HK-2 (cell line): Measurements from ENCODE around the gene FAM241B.

Experiments used
- DNase-seq: peaks from one replicate; pipeline ENCODE4 v3.0.0-alpha.2; 2018; ENCODE audit not compliant: unreplicated experiment

The FAM241B gene

DNA sequence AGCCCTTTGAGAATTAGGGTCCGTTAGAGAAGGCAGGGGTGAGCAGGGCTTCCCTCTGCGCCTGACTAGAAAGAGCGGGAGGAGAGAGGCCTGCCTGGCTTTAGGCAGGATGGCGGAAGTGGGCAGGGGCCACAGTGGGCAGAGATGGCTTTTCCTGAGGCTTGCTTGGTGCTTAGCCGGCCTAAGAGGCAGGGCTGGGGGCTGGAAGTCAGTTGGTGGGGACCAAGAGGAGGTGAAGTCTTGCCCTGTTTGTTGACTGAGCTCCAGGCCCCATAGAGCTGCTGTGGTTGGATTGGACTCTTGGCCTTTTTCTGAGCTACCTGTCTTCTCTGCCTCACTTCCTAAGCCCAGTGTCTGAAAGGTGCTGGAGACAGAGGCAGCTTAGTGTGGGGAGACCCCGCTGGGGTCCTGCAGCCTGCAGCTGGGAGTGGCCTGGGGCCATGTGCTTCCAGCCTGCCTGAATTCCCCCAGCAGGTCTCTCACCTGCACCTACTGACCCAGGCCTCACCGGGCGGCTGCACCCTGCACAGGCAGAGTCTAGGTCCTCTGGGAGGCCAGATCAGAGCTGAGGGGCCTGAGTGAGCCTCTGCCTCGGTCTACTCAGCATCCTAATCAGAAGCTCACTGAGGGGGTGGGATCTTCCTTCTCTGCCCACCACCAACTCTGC lies 4.8 kb downstream of the FAM241B start:
- no peak for DNase-seq

GRCh38 chr10:69635428-69636272 lies 5.6 kb downstream of the FAM241B start:
- no peak for DNase-seq

DNA sequence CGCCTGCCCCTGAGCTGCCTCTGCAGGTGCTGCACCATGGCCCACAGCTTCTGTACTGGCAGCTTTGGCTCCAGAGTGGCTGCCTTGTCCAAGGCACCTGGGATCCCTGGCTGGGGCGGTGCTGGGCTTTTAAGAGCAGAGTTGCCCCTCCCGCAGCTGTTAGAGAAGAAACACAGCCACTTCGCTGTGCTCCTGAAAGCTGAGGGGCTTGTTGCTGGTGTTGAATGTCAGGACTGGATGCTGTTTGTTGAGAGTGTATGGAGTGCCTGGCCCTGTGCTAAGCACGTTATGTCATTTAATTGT lies 6.2 kb downstream of the FAM241B start:
- DNase-seq: no peak

DNA sequence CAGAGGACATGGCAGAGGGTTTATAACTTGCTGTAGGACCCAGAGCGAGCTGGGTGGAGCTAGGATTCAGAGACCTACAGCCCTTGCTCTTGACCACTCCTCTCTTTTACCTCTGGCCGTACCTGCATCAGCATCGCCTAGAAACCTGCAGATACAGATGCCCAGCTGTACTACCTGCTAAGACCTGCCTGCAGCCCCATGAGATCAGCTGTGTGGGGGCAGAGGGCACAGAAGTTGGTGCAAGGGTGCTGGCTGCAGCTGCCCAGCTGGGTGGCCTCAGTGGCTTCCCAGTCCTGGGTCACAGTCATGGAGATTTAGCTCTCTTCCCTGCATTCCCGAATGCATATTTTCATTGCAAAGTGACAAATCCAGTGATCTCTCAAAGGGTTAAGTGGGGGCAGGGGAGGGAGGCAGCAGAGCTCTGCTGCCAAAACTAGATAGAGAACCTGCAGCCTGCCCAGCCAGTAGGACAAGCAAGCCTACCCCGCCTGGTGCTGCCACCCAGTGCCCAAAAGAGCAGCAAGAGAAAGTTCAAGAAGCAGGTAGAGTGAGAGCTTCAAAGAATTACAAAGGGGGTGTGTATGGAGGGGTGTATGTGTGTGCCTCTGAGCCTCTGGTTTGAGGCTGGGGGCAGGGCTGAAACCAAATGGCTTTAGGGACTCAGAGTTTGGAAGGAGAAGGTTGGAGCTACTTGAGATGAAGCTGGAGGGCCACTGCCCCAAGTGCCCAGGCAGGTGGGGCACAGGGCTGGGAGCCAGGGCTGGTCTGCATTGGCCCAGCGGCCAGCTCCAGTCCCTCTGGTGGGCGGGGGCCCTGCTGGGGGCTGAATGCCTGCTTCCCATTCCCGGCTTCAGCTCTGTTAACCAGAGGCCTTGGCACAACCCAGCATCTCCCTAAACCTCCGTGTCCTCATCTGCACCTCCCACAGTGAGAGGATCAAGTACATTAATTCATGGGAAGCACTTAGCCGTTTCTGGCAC lies 6.9 kb downstream of the FAM241B start:
- DNase-seq: peak; percentile 30

DNA sequence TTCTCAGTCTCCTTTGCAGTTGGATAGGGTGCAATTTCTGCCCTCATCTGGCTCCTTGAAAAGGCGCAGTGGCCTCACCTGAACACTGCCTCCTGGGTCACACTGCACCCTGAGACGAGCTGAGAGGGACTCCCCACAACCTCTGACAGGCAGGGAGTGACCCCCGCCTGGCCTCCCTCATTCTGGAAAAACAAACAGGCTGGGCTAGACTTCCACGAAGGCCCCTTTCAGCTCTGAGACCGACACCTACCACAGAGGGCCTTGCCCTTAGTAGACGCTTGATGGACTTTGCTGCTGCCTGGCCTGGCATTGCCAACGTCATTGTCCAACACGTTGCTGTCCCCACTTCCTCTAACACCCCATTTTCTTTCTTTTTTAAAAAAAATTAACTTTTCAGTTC lies 8.6 kb downstream of the FAM241B start:
- no peak for DNase-seq

- DNase-seq: peak; percentile 67
Observed at GRCh38 chr10:69639291-69640195, 9.5 kb downstream of the FAM241B start.

GRCh38 chr10:69640196-69640980 lies 10.3 kb downstream of the FAM241B start:
- DNase-seq: no peak

- peak; percentile 25 for DNase-seq
Observed at GRCh38 chr10:69641261-69641980, 11.4 kb downstream of the FAM241B start.

- DNase-seq: no peak
Observed at GRCh38 chr10:69642747-69643146, 12.7 kb downstream of the FAM241B start.

DNA sequence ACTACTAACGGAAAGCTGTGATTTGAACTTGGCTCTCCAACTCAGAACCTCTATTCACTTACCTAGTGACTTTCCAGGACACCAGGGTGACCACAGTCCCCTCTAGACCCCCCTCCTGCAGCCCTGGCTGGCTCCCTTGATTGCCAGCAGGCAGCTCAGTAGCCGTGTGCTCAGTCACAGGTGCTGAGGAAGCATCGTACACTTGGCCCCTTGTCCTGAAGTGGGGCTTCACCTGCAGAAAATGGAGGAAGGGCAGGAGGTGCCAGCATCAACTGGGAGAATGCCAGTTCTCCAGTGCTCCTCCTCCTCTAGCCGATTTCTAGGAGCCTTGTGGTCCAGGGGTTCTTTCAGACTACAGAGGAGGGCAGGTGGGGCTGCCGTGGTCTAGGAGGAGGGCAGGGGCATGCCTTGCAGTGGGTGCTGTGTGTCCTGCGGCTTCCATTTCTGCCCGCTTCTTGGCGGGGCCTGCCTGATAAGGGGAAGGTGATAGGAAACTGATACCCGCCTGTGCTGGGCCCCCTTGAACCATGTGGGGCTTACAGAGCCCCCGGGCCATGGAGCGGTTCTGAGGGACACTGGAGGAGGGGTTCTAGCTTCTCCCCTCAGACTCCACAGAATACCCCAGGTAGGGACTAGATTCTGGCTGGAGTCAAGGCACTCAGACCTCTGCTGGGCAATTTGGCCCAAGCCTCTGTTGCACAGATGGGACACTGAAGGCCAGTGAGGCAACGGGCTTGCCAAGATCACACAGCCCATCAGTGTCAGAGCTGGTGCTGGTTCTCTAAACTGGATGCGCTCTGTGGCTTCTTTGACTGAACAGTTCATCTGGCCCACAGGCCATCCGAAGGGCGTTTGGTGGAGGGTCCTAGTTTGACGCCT lies 14.0 kb downstream of the FAM241B start:
- DNase-seq: no peak

DNA sequence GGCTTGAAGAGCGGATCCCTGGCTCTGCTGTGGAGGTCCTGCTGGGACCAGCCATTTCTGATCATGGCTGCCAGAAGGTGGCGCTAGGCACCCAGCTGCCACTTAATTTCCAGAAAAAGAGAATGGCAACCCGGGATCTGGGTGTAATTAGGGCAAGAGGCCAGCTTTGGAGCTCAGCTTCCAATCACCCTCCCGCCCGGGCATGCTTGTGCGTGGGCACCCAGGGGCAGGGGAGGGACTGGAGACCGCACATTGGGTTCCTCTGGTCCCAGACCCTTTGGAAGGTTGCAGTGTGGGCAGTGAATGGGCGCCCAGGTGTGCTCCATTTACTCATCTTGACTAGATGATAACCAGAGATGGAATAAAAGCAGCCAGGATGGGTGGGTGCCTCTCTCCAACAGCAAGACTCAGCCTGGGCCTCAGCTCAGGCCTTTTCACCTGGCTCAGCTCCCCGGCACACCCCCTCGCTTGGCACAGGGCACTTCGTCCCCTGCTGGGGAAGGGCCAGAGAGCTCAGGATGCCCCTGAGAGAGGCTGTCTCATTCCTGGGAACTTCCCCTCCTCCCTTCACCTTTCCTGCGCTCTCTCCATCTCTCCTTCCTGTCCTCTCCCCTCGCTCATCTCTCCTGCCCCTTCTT lies 14.7 kb downstream of the FAM241B start:
- DNase-seq: peak; percentile 66

DNA sequence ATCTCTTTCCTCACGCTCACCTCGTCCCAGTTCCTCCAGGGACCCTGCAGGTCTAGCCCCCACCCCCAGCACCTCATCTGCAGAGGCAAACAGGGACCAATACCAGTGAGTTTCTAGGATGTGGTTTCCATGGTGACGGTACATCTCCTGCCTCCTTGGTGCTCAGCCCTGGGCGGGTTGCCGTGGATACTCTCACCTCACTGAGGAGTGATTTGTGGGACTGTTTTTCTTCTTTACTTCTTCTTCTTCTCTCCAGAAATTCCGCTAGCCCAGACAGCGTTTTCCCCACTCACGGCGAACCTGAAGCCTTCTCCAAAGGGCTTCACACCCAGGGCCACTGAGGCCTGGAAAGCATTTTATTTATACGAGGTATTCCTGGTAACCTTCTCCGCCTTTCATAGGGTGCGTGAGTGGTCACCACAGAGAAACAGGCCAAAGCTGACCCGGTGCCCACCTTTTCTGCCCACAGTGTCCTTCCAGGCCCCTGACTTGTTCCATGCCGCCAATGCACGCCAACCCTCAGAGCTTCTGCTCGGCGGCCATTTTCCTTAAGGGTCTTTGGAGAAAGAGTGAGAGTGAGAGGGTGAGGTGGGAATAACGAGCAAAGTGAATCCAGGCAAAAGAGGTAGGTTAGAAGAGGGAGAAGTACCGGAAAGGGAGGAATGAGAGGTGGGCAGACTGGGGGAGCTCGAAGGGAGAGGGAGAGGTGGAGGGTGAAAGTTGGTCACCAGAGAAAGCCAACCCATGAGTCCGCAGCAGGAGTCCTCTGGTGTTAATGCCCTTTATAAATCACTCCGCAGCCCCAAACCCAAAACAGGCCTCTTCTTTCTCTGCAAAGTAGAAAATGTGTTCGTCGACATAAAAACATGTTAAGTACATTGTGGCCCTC lies 15.5 kb downstream of the FAM241B start:
- no peak for DNase-seq

DNA sequence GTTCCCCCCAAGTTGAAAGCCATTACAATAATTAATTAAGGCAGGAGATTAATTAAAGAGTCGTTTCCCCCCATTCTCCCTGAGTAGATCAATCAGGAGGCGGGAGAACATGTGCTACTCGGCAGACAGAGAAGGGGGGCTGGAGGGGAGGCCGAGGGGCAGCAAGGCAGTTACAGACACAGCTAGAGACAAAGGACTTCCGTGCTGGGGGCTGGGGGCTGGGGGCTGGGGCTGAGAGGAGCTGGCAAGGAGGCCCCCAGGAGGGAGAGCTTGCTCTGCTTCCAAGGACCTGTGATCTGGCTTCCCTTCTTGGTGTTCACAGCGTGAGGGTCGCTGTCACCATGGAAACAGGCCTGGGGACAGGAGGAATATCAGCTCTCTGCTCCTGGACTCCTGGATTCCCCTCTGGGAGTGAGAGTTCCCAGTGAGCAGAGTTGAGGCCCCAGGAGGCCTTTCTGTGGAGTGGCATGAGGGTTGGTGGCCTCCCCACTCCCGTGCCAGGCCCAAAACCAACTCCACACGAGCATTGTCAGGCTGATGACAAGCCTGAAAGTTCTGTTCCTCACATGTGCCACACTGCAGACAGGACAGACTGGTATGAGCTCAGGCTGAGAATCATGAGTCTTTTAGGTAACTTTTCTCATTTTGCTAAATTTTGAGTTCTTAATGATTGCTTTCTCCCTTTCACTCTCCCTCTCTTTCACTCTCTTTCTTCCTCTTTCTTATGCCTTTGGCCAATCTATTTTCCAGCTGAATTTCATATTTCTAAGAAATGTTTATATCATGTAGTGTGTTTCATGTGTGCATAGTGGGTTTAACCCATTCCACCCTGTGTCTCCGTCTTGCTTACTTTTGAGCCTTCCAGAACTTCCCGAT lies 16.4 kb downstream of the FAM241B start:
- DNase-seq: no peak

GRCh38 chr10:69647126-69647525 lies 17.1 kb downstream of the FAM241B start:
- no peak for DNase-seq

GRCh38 chr10:69647819-69648218 lies 17.8 kb downstream of the FAM241B start:
- DNase-seq: no peak

- DNase-seq: no peak
Observed at GRCh38 chr10:69648461-69648860, 18.4 kb downstream of the FAM241B start.
